Suprapubic skin (tissue), 4 donors: ENCODE data around the gene RGS17. TPM values are rescaled to one million over a fixed set of nuclear protein-coding genes. Genes with fewer than 3 reads are reported as not detected.
"Not testable (repeated sequence)": the region's sequence is repeated elsewhere in the genome, so short reads cannot be mapped to it uniquely, and the experiment has no call there.

Source experiments
- DNase-seq, 2 donors: peaks; one replicate each; pipeline ENCODE4 v3.0.0-alpha.2; 2019; ENCODE audit warnings: low spot score in 2 of 2
- H3K27ac ChIP-seq: fragments of 200-600 bp; sonication (generic); one replicate; pipeline ENCODE4 v1.5.1; 2019
- H3K27me3 ChIP-seq: fragments of 200-600 bp; sonication (generic); one replicate; pipeline ENCODE4 v1.5.1; 2019
- H3K36me3 ChIP-seq: fragments of 200-600 bp; sonication (generic); one replicate; pipeline ENCODE4 v1.5.1; 2019
- H3K4me1 ChIP-seq: fragments of 200-600 bp; sonication (generic); one replicate; pipeline ENCODE4 v1.5.1; 2019
- H3K4me3 ChIP-seq: fragments of 200-600 bp; sonication (generic); one replicate; pipeline ENCODE4 v1.5.1; 2019; ENCODE audit warnings: mild to moderate bottlenecking
- H3K9me3 ChIP-seq: fragments of 200-600 bp; sonication (generic); one replicate; pipeline ENCODE4 v1.5.1; 2019
- CTCF ChIP-seq, 2 donors: fragments of 200-600 bp in 1 of 2; fragments of 450-650 bp in 1 of 2; sonication (generic) in 1 of 2; IDR thresholded peaks; one replicate each; pipeline ENCODE4 v1.5.1; 2016 to 2019; ENCODE audit warnings: antibody characterized with exemption in 2 of 2, mild to moderate bottlenecking in 1 of 2, moderate library complexity in 1 of 2
- EP300 ChIP-seq: sonication (generic); formaldehyde crosslinking; IDR thresholded peaks from one replicate; pipeline ENCODE4 v1.6.1; 2017; ENCODE audit warnings: antibody characterized with exemption
- POLR2A ChIP-seq, 2 donors: fragments of 450-650 bp; IDR thresholded peaks; one replicate each; pipeline ENCODE4 v1.6.1; 2017; ENCODE audit warnings: antibody characterized with exemption in 2 of 2, mild to moderate bottlenecking in 2 of 2, moderate library complexity in 2 of 2
- POLR2AphosphoS5 ChIP-seq, 3 donors: sonication (generic); formaldehyde crosslinking; IDR thresholded peaks; one replicate each; pipeline ENCODE4 v1.6.1; 2017; ENCODE audit warnings: antibody characterized with exemption in 3 of 3
- WGBS: methylation state at CpG from one replicate; pipeline ENCODE4 v1.1.5; 2018; 5-methylcytosine and 5-hydroxymethylcytosine counted together
- total RNA-seq, 4 donors: library from RNA; depleted of rRNA; stranded (reverse); fragments of >200 nt; gene quantifications; one replicate each; pipeline ENCODE4 v1.1.0, GENCODE V29; 2016

Gene RGS17
- total RNA-seq, 4 donors from 2014 or later, result 0.08 to 1.8 (median 0.26) TPM

DNA sequence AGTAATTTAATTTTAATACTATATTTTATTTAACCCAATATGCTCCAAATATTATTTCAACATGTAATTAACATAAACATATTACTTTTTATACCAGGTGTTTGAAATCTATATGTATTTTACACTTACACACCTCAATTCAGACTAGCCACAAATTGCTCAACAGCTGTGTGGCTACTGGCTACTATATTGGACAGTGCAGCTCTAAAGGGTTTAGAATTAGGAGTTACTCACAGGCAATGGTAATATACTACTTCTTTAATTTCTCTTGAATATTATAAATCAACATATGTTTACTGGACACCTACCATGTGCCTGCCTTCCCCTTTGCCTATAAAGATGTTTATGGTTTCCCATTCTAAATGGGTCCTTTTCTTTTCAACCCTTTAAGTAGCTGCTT is 130.8 kb downstream of the RGS17 start:
- no peak overlapping the region for H3K4me3 ChIP-seq
- no peak for TF ChIP-seq EP300
- TF ChIP-seq POLR2AphosphoS5 (IDR thresholded peaks at IDR 0.05), result no peak
- TF ChIP-seq CTCF (IDR thresholded peaks at IDR 0.05), result no peak
- no peak for TF ChIP-seq POLR2A (IDR thresholded peaks at IDR 0.05)
- peaks cover 16% of the 10 kb centered on the region for H3K36me3 ChIP-seq
- no peaks in the 10 kb centered on the region for H3K9me3 ChIP-seq
- H3K27me3 ChIP-seq, result no peaks in the 10 kb centered on the region
- DNase-seq, result no peak
- peaks cover 42% of the 10 kb centered on the region for H3K4me1 ChIP-seq
- no peak overlapping the region for H3K27ac ChIP-seq

DNA sequence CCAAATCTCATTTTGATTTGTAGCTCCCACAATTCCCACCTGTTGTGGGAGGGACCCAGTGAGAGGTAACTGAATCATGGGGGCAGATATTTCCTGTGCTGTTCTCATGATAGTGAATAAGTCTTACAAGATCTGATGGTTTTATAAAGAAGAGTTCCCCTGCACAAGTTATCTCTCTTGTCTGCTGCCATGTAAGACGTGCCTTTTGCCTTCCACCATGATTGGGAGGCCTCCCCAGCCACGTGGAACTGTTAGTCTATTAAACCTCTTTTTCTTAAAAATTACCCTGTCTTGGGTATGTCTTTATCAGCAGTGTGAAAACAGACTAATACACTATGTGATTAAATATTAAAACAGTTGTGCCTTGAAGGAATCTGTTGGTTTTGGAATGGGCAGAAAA is 131.5 kb downstream of the RGS17 start:
- WGBS, result 78% methylated on average over 2 of the region's 2 CpGs
- peaks cover 42% of the 10 kb centered on the region for H3K4me1 ChIP-seq
- not testable (repeated sequence) for H3K4me3 ChIP-seq, DNase-seq, H3K27me3 ChIP-seq, H3K27ac ChIP-seq, H3K9me3 ChIP-seq
- H3K36me3 ChIP-seq, result peaks cover 16% of the 10 kb centered on the region

DNA sequence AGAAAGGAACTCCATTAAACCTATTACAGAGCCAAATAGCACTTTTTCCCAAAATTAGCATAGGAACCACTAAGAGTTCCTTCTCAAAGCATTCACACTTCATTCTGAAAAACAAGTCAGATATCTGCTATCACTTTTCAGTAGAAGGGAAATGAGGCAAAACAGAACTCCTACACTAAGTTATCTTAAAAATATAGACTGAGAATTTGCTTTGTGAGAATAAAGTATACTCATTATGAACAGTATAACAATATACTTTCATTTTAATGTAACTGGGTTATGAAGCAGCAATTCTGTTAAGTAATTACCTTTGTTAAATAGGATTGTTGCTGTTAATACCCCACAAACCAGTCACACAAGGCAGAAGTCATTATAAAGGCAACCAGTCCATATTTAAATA is 137.2 kb downstream of the RGS17 start:
- H3K36me3 ChIP-seq, result peaks cover 45% of the 10 kb centered on the region
- peaks cover 6% of the 10 kb centered on the region for H3K4me1 ChIP-seq
- no peak overlapping the region for H3K4me3 ChIP-seq
- no peaks in the 10 kb centered on the region for H3K9me3 ChIP-seq
- no peak for TF ChIP-seq EP300
- TF ChIP-seq POLR2A (IDR thresholded peaks at IDR 0.05), result no peak
- no peak for TF ChIP-seq POLR2AphosphoS5 (IDR thresholded peaks at IDR 0.05)
- TF ChIP-seq CTCF (IDR thresholded peaks at IDR 0.05), result no peak
- H3K27me3 ChIP-seq, result no peaks in the 10 kb centered on the region
- no peak for DNase-seq
- H3K27ac ChIP-seq, result no peak overlapping the region

DNA sequence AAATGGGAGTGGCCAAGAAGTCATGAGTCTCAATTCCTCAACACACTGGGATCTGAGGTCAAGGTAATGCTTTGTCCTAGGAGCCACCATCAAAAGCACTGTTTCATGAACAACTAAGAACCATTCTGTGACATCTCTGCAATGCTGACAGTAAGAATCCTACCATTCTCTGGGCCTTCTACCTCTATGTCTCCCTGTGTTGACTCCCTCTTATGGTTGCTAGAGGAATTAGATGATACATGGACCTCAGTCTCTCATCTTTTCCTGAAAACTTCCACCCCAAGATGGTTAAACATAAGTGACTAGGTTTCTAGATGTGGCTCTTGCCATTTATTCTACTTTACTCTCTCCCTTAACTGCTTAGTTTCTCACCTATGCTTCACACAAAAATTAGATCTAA is 137.7 kb downstream of the RGS17 start:
- DNase-seq, result no peak
- H3K9me3 ChIP-seq, result no peaks in the 10 kb centered on the region
- no peak overlapping the region for H3K27ac ChIP-seq
- no peaks in the 10 kb centered on the region for H3K27me3 ChIP-seq
- no peak for TF ChIP-seq POLR2AphosphoS5 (IDR thresholded peaks at IDR 0.05)
- no peak for TF ChIP-seq POLR2A (IDR thresholded peaks at IDR 0.05)
- no peak for TF ChIP-seq EP300
- no peak for TF ChIP-seq CTCF (IDR thresholded peaks at IDR 0.05)
- H3K4me3 ChIP-seq, result no peak overlapping the region
- peaks cover 5% of the 10 kb centered on the region for H3K4me1 ChIP-seq
- peaks cover 45% of the 10 kb centered on the region for H3K36me3 ChIP-seq

DNA sequence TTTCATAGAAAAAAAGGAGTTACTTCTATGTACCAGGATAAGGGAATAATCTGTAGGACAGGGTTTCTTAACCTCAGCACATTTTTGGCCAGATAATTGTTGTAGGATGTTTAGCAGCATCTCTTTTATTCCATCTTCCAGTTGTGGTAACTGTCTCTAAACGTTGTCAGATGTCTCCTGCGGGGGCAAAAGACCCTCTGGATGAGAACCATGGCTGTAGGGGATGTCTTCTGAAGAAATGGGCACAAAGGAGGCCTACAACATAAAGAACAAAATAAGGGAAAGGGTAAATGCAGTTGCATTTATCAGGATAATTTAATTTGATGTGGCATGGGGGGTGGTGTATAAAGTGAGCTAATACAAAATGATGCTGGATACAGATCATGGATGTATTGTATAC is 144.1 kb downstream of the RGS17 start:
- Histone ChIP-seq H3K27me3 (no peaks in the 10 kb centered on the region), H3K4me3 (no peak overlapping the region), H3K4me1 (peaks cover 32% of the 10 kb centered on the region), H3K36me3 (peaks cover 9% of the 10 kb centered on the region), H3K9me3 (no peaks in the 10 kb centered on the region), H3K27ac (no peak overlapping the region)
- DNase-seq, result no peak
- TF ChIP-seq CTCF (IDR thresholded peaks at IDR 0.05), result no peak
- TF ChIP-seq POLR2A (IDR thresholded peaks at IDR 0.05), result no peak
- TF ChIP-seq EP300, result no peak
- TF ChIP-seq POLR2AphosphoS5 (IDR thresholded peaks at IDR 0.05), result no peak
- 78% methylated on average over 2 of the region's 2 CpGs for WGBS

- H3K4me3 ChIP-seq, H3K27ac ChIP-seq, H3K9me3 ChIP-seq, H3K27me3 ChIP-seq, H3K36me3 ChIP-seq, DNase-seq: not testable (repeated sequence)
- H3K4me1 ChIP-seq, result peaks cover 33% of the 10 kb centered on the region
- 87% methylated on average over 11 of the region's 11 CpGs for WGBS
These were observed 145.8 kb downstream of the RGS17 start for GRCh38 chr6:152985300-152985699.
